Measurements from ENCODE around the gene PDE8A.

PDE8A gene

GRCh38 chr15:85021409-85021808 lies 39.8 kb downstream of the PDE8A start:
- Histone ChIP-seq H3K36me3 (ENCODE audit: control insufficient read depth, insufficient read depth, low read length) (no peaks in the 10 kb centered on the region), H3K9me3 (ENCODE audit: control insufficient read depth, low read length) (no peaks in the 10 kb centered on the region), H3K4me1 (ENCODE audit: control insufficient read depth, insufficient read depth, low read length) (peaks cover 3% of the 10 kb centered on the region), H3K27me3 (ENCODE audit: control insufficient read depth, insufficient read depth, low read length, poor library complexity, severe bottlenecking) (no peaks in the 10 kb centered on the region), H3K27ac (ENCODE audit: insufficient read depth, low read depth, low read length, poor library complexity, severe bottlenecking) (no peak overlapping the region), H3K4me3 (ENCODE audit: insufficient read depth, low read depth, low read length) (no peak overlapping the region)
- 97% methylated on average over 3 of the region's 3 CpGs for WGBS, 2 experiments

GRCh38 chr15:85022860-85023403 lies 41.3 kb downstream of the PDE8A start:
- Histone ChIP-seq H3K36me3 (ENCODE audit: control insufficient read depth, insufficient read depth, low read length) (no peaks in the 10 kb centered on the region), H3K27ac (ENCODE audit: insufficient read depth, low read depth, low read length, poor library complexity, severe bottlenecking) (no peak overlapping the region), H3K27me3 (ENCODE audit: control insufficient read depth, insufficient read depth, low read length, poor library complexity, severe bottlenecking) (no peaks in the 10 kb centered on the region), H3K4me3 (ENCODE audit: insufficient read depth, low read depth, low read length) (no peak overlapping the region), H3K9me3 (ENCODE audit: control insufficient read depth, low read length) (no peaks in the 10 kb centered on the region), H3K4me1 (ENCODE audit: control insufficient read depth, insufficient read depth, low read length) (peaks cover 8% of the 10 kb centered on the region)
- 95% methylated on average over 6 of the region's 6 CpGs for WGBS, 2 experiments

GRCh38 chr15:85024003-85024402 lies 42.3 kb downstream of the PDE8A start:
- H3K9me3 ChIP-seq (ENCODE audit: control insufficient read depth, low read length) = no peaks in the 10 kb centered on the region
- no peak overlapping the region for H3K4me3 ChIP-seq (ENCODE audit: insufficient read depth, low read depth, low read length)
- H3K27ac ChIP-seq (ENCODE audit: insufficient read depth, low read depth, low read length, poor library complexity, severe bottlenecking) = no peak overlapping the region
- H3K4me1 ChIP-seq (ENCODE audit: control insufficient read depth, insufficient read depth, low read length) = peaks cover 12% of the 10 kb centered on the region
- WGBS, 2 experiments = 90 to 95% methylated on average over 3 of the region's 3 CpGs
- no peaks in the 10 kb centered on the region for H3K36me3 ChIP-seq (ENCODE audit: control insufficient read depth, insufficient read depth, low read length)
- H3K27me3 ChIP-seq (ENCODE audit: control insufficient read depth, insufficient read depth, low read length, poor library complexity, severe bottlenecking) = no peaks in the 10 kb centered on the region

GRCh38 chr15:85024509-85025336 lies 43.1 kb downstream of the PDE8A start:
- Histone ChIP-seq H3K4me3 (ENCODE audit: insufficient read depth, low read depth, low read length) (no peak overlapping the region), H3K4me1 (ENCODE audit: control insufficient read depth, insufficient read depth, low read length) (peaks cover 12% of the 10 kb centered on the region), H3K27ac (ENCODE audit: insufficient read depth, low read depth, low read length, poor library complexity, severe bottlenecking) (no peak overlapping the region), H3K36me3 (ENCODE audit: control insufficient read depth, insufficient read depth, low read length) (no peaks in the 10 kb centered on the region), H3K9me3 (ENCODE audit: control insufficient read depth, low read length) (no peaks in the 10 kb centered on the region), H3K27me3 (ENCODE audit: control insufficient read depth, insufficient read depth, low read length, poor library complexity, severe bottlenecking) (no peaks in the 10 kb centered on the region)
- 58 to 70% methylated on average over 4 of the region's 4 CpGs for WGBS, 2 experiments

GRCh38 chr15:85025516-85026251 lies 44.0 kb downstream of the PDE8A start:
- 90 to 93% methylated on average over 4 of the region's 4 CpGs for WGBS, 2 experiments
- no peaks in the 10 kb centered on the region for H3K9me3 ChIP-seq (ENCODE audit: control insufficient read depth, low read length)
- H3K27ac ChIP-seq (ENCODE audit: insufficient read depth, low read depth, low read length, poor library complexity, severe bottlenecking) = no peak overlapping the region
- H3K27me3 ChIP-seq (ENCODE audit: control insufficient read depth, insufficient read depth, low read length, poor library complexity, severe bottlenecking) = no peaks in the 10 kb centered on the region
- H3K4me1 ChIP-seq (ENCODE audit: control insufficient read depth, insufficient read depth, low read length) = peaks cover 12% of the 10 kb centered on the region
- no peak overlapping the region for H3K4me3 ChIP-seq (ENCODE audit: insufficient read depth, low read depth, low read length)
- no peaks in the 10 kb centered on the region for H3K36me3 ChIP-seq (ENCODE audit: control insufficient read depth, insufficient read depth, low read length)

- no peak overlapping the region for H3K4me3 ChIP-seq (ENCODE audit: insufficient read depth, low read depth, low read length)
- H3K9me3 ChIP-seq (ENCODE audit: control insufficient read depth, low read length) = no peaks in the 10 kb centered on the region
- peaks cover 12% of the 10 kb centered on the region for H3K4me1 ChIP-seq (ENCODE audit: control insufficient read depth, insufficient read depth, low read length)
- no peaks in the 10 kb centered on the region for H3K27me3 ChIP-seq (ENCODE audit: control insufficient read depth, insufficient read depth, low read length, poor library complexity, severe bottlenecking)
- no peaks in the 10 kb centered on the region for H3K36me3 ChIP-seq (ENCODE audit: control insufficient read depth, insufficient read depth, low read length)
- 92 to 97% methylated on average over 1 to 2 of the region's 2 CpGs for WGBS, 2 experiments
- H3K27ac ChIP-seq (ENCODE audit: insufficient read depth, low read depth, low read length, poor library complexity, severe bottlenecking) = no peak overlapping the region
Measured at GRCh38 chr15:85026304-85027032, 44.8 kb downstream of the PDE8A start.

GRCh38 chr15:85027033-85027380 lies 45.4 kb downstream of the PDE8A start:
- Histone ChIP-seq H3K27ac (ENCODE audit: insufficient read depth, low read depth, low read length, poor library complexity, severe bottlenecking) (no peak overlapping the region), H3K4me1 (ENCODE audit: control insufficient read depth, insufficient read depth, low read length) (peaks cover 12% of the 10 kb centered on the region), H3K9me3 (ENCODE audit: control insufficient read depth, low read length) (no peaks in the 10 kb centered on the region), H3K4me3 (ENCODE audit: insufficient read depth, low read depth, low read length) (no peak overlapping the region), H3K36me3 (ENCODE audit: control insufficient read depth, insufficient read depth, low read length) (no peaks in the 10 kb centered on the region), H3K27me3 (ENCODE audit: control insufficient read depth, insufficient read depth, low read length, poor library complexity, severe bottlenecking) (no peaks in the 10 kb centered on the region)

- no peak overlapping the region for H3K4me3 ChIP-seq (ENCODE audit: insufficient read depth, low read depth, low read length)
- no peaks in the 10 kb centered on the region for H3K9me3 ChIP-seq (ENCODE audit: control insufficient read depth, low read length)
- H3K27ac ChIP-seq (ENCODE audit: insufficient read depth, low read depth, low read length, poor library complexity, severe bottlenecking) = no peak overlapping the region
- H3K4me1 ChIP-seq (ENCODE audit: control insufficient read depth, insufficient read depth, low read length) = peaks cover 12% of the 10 kb centered on the region
- H3K36me3 ChIP-seq (ENCODE audit: control insufficient read depth, insufficient read depth, low read length) = no peaks in the 10 kb centered on the region
- no peaks in the 10 kb centered on the region for H3K27me3 ChIP-seq (ENCODE audit: control insufficient read depth, insufficient read depth, low read length, poor library complexity, severe bottlenecking)
- 96% methylated on average over 3 of the region's 4 CpGs for WGBS, 2 experiments
Measured at GRCh38 chr15:85027421-85027820, 45.8 kb downstream of the PDE8A start.

GRCh38 chr15:85028416-85028815 lies 46.8 kb downstream of the PDE8A start:
- no peaks in the 10 kb centered on the region for H3K9me3 ChIP-seq (ENCODE audit: control insufficient read depth, low read length)
- H3K27ac ChIP-seq (ENCODE audit: insufficient read depth, low read depth, low read length, poor library complexity, severe bottlenecking) = no peak overlapping the region
- 88 to 95% methylated on average over 4 to 5 of the region's 6 CpGs for WGBS, 2 experiments
- H3K27me3 ChIP-seq (ENCODE audit: control insufficient read depth, insufficient read depth, low read length, poor library complexity, severe bottlenecking) = no peaks in the 10 kb centered on the region
- H3K4me1 ChIP-seq (ENCODE audit: control insufficient read depth, insufficient read depth, low read length) = peaks cover 12% of the 10 kb centered on the region
- H3K36me3 ChIP-seq (ENCODE audit: control insufficient read depth, insufficient read depth, low read length) = no peaks in the 10 kb centered on the region
- H3K4me3 ChIP-seq (ENCODE audit: insufficient read depth, low read depth, low read length) = no peak overlapping the region

GRCh38 chr15:85029221-85029620 lies 47.6 kb downstream of the PDE8A start:
- no peak overlapping the region for H3K27ac ChIP-seq (ENCODE audit: insufficient read depth, low read depth, low read length, poor library complexity, severe bottlenecking)
- no peaks in the 10 kb centered on the region for H3K9me3 ChIP-seq (ENCODE audit: control insufficient read depth, low read length)
- no peak overlapping the region for H3K4me3 ChIP-seq (ENCODE audit: insufficient read depth, low read depth, low read length)
- H3K27me3 ChIP-seq (ENCODE audit: control insufficient read depth, insufficient read depth, low read length, poor library complexity, severe bottlenecking) = no peaks in the 10 kb centered on the region
- WGBS, 2 experiments = 91% methylated on average over 5 of the region's 5 CpGs
- H3K4me1 ChIP-seq (ENCODE audit: control insufficient read depth, insufficient read depth, low read length) = peaks cover 12% of the 10 kb centered on the region
- H3K36me3 ChIP-seq (ENCODE audit: control insufficient read depth, insufficient read depth, low read length) = no peaks in the 10 kb centered on the region

Measured in ectodermal cell (in vitro differentiated cells).